Upper lobe of left lung (tissue), 6 donors: ENCODE data around the gene KRTDAP. TPM values are rescaled to one million over a fixed set of nuclear protein-coding genes. Genes with fewer than 3 reads are reported as not detected.
"Not testable (repeated sequence)": the region's sequence is repeated elsewhere in the genome, so short reads cannot be mapped to it uniquely, and the experiment has no call there.

ENCODE experiments used
- ATAC-seq, 2 donors: fragments of 200-7000 bp; cut with Tn5 transposase; one replicate each; pipeline ENCODE4 v1.9.1; 2022; ENCODE audit warnings: mild to moderate bottlenecking in 2 of 2, moderate library complexity in 2 of 2; ENCODE audit not compliant: low FRiP score in 2 of 2
- DNase-seq, 2 donors: peaks; one replicate each; pipeline ENCODE4 v3.0.0-alpha.2; 2019 to 2020
- H3K27ac ChIP-seq, 4 donors: fragments of 200-600 bp; sonication (generic); one replicate each; pipeline ENCODE4 v1.5.1; 2016 to 2019
- H3K27me3 ChIP-seq, 4 donors: fragments of 200-600 bp; sonication (generic); one replicate each; pipeline ENCODE4 v1.5.1; 2017 to 2019
- H3K36me3 ChIP-seq, 4 donors: fragments of 200-600 bp; sonication (generic); one replicate each; pipeline ENCODE4 v1.5.1; 2016 to 2019
- H3K4me1 ChIP-seq, 4 donors: fragments of 200-600 bp; sonication (generic); one replicate each; pipeline ENCODE4 v1.5.1; 2018 to 2019
- H3K4me3 ChIP-seq, 4 donors: fragments of 200-600 bp; sonication (generic); one replicate each; pipeline ENCODE4 v1.5.1; 2017 to 2019; ENCODE audit warnings: mild to moderate bottlenecking in 2 of 4, moderate library complexity in 1 of 4
- H3K9me3 ChIP-seq, 4 donors: fragments of 200-600 bp; sonication (generic); one replicate each; pipeline ENCODE4 v1.5.1; 2018 to 2019
- EP300 ChIP-seq, 4 donors: sonication (generic); formaldehyde crosslinking; IDR thresholded peaks; one replicate each; pipeline ENCODE4 v1.5.1; 2017; ENCODE audit warnings: antibody characterized with exemption in 4 of 4, control low read depth in 2 of 4
- POLR2A ChIP-seq, 4 donors: fragments of 450-650 bp; IDR thresholded peaks; one replicate each; pipeline ENCODE4 v1.5.1; 2016 to 2017; ENCODE audit warnings: antibody characterized with exemption in 4 of 4, mild to moderate bottlenecking in 2 of 4
- POLR2AphosphoS5 ChIP-seq, 2 donors: sonication (generic); formaldehyde crosslinking; IDR thresholded peaks; one replicate each; pipeline ENCODE4 v1.5.1; 2017; ENCODE audit warnings: antibody characterized with exemption in 2 of 2
- WGBS, 2 donors: methylation state at CpG; one replicate each; pipeline ENCODE4 v1.1.5; 2017 to 2018; 5-methylcytosine and 5-hydroxymethylcytosine counted together
- total RNA-seq, 6 donors: library from RNA; depleted of rRNA in 4 of 6; stranded (reverse); fragments of >200 nt in 4 of 6; gene quantifications; one replicate each; pipeline versions ENCODE4 v1.1.0 to v1.2.1, GENCODE V29; 2016 to 2021
- TF ChIP-seq, protein P1 (sequence below), 6 experiments: fragments of 450-650 bp in 4 of 6; fragments of 200-600 bp in 2 of 6; sonication (generic) in 2 of 6; IDR thresholded peaks; one replicate each; pipeline ENCODE4 v1.5.1; 2016 to 2019; ENCODE audit warnings: antibody characterized with exemption in 6 of 6
- donor health status: DM: no; HTN: no; CAD: no; lungs with moderate emphysema.
- donor health status: DM: no; HTN: yes; CAD: no; lungs with severe emphysema.

The KRTDAP gene
- total RNA-seq, 6 donors from 2014 or later = 0.61 TPM; not detected in 5

- no peak for DNase-seq
- Histone ChIP-seq H3K4me3 (no peak overlapping the region), H3K4me1 (peaks cover 14 to 23% (median 22%) of the 10 kb centered on the region in 4 donors), H3K27ac (no peak overlapping the region), H3K27me3 (no peaks in the 10 kb centered on the region), H3K36me3 (no peaks in the 10 kb centered on the region), H3K9me3 (no peaks in the 10 kb centered on the region)
- TF ChIP-seq POLR2AphosphoS5 (IDR thresholded peaks at IDR 0.05) (no peak), EP300 (IDR thresholded peaks at IDR 0.05) (no peak)
- 83 to 100% methylated on average over 1 of the region's 1 CpG for WGBS, 2 donors
- no peak for ATAC-seq
These were observed 24.0 kb downstream of the KRTDAP start for GRCh38 chr19:35466259-35466658.

- H3K36me3 ChIP-seq, H3K4me3 ChIP-seq, ATAC-seq, DNase-seq, H3K9me3 ChIP-seq, H3K27me3 ChIP-seq: not testable (repeated sequence)
- peak overlapping the region in 1 of 4 donors; percentile 4 for H3K27ac ChIP-seq
- peaks cover 42 to 50% (median 45%) of the 10 kb centered on the region in 4 donors for H3K4me1 ChIP-seq
- 39 to 48% methylated on average over 7 of the region's 7 CpGs for WGBS, 2 donors
These were observed 27.3 kb downstream of the KRTDAP start for GRCh38 chr19:35462956-35463355.

GRCh38 chr19:35462476-35462953 is 27.7 kb downstream of the KRTDAP start:
- no peaks in the 10 kb centered on the region for H3K36me3 ChIP-seq
- peaks cover 42 to 50% (median 45%) of the 10 kb centered on the region in 4 donors for H3K4me1 ChIP-seq
- peak overlapping the region in 3 of 4 donors; percentile 8 to 19 (median 18) for H3K27ac ChIP-seq
- ATAC-seq (peak; percentile 64 to 69), DNase-seq (peak in 1 of 2 donors; percentile 44)
- no peaks in the 10 kb centered on the region for H3K9me3 ChIP-seq
- TF ChIP-seq EP300 (IDR thresholded peaks at IDR 0.05) = no peak
- TF ChIP-seq POLR2A (IDR thresholded peaks at IDR 0.05) = no peak
- TF ChIP-seq, protein P1, sequence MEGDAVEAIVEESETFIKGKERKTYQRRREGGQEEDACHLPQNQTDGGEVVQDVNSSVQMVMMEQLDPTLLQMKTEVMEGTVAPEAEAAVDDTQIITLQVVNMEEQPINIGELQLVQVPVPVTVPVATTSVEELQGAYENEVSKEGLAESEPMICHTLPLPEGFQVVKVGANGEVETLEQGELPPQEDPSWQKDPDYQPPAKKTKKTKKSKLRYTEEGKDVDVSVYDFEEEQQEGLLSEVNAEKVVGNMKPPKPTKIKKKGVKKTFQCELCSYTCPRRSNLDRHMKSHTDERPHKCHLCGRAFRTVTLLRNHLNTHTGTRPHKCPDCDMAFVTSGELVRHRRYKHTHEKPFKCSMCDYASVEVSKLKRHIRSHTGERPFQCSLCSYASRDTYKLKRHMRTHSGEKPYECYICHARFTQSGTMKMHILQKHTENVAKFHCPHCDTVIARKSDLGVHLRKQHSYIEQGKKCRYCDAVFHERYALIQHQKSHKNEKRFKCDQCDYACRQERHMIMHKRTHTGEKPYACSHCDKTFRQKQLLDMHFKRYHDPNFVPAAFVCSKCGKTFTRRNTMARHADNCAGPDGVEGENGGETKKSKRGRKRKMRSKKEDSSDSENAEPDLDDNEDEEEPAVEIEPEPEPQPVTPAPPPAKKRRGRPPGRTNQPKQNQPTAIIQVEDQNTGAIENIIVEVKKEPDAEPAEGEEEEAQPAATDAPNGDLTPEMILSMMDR (IDR thresholded peaks at IDR 0.05) = peak in 1 of 6 experiments; percentile 11
- TF ChIP-seq POLR2AphosphoS5 (IDR thresholded peaks at IDR 0.05) = peak; percentile 10 to 33
- 14 to 19% methylated on average over 6 of the region's 6 CpGs for WGBS, 2 donors
- H3K27me3 ChIP-seq = no peaks in the 10 kb centered on the region
- no peak overlapping the region for H3K4me3 ChIP-seq

DNA sequence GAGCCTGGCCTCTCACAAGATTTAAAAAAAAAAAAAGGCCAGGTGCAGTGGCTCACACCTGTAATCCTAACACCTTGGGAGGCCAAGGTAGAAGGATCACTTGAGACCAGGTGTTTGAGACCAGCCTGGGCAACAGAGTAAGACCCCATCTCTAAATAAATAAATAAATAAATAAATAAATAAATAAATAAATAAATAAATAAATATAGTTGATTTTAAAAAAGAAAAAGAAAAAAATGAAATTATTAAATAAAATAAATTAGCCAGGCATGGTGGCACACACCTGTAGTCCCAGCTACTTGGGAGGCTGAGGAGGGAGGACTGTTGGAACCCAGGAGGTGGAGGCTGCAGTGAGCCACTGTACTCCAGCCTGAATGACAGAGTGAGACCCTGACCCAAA is 28.5 kb downstream of the KRTDAP start:
- H3K9me3 ChIP-seq, DNase-seq, H3K36me3 ChIP-seq, H3K4me3 ChIP-seq, H3K27me3 ChIP-seq, ATAC-seq: not testable (repeated sequence)
- peaks cover 42 to 50% (median 45%) of the 10 kb centered on the region in 4 donors for H3K4me1 ChIP-seq
- H3K27ac ChIP-seq = peak overlapping the region in 1 of 4 donors; percentile 18

DNA sequence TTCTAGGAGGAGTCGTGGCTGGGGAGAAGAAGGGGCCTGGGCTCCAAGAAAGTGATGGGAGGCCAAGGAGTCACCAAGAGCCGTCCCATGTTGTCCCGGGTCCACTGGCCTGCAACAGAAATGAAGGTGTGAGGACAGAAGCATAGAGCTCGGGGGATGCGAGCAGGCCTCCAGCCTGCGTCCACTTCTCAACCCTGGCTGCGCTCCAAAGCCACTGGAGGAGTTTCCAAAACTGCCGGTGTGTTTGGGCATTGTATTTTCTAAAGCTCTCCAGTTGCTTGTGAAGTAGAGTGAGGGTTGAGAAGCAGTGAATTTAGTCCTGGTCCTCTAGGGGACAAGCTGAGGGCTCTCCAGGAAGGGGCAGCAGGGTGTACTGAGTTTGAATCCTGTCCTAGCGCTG is 29.2 kb downstream of the KRTDAP start:
- no peak for TF ChIP-seq POLR2AphosphoS5 (IDR thresholded peaks at IDR 0.05)
- TF ChIP-seq POLR2A (IDR thresholded peaks at IDR 0.05) = no peak
- TF ChIP-seq, protein P1 (IDR thresholded peaks at IDR 0.05) = no peak
- no peak for TF ChIP-seq EP300 (IDR thresholded peaks at IDR 0.05)
- Histone ChIP-seq H3K27me3 (no peaks in the 10 kb centered on the region), H3K9me3 (no peaks in the 10 kb centered on the region), H3K36me3 (no peaks in the 10 kb centered on the region), H3K4me3 (no peak overlapping the region), H3K27ac (no peak overlapping the region), H3K4me1 (peaks cover 42 to 50% (median 45%) of the 10 kb centered on the region in 4 donors)
- WGBS, 2 donors = 73 to 81% methylated on average over 9 of the region's 9 CpGs
- ATAC-seq = no peak
- no peak for DNase-seq

- Histone ChIP-seq H3K27ac (no peak overlapping the region), H3K9me3 (no peaks in the 10 kb centered on the region), H3K4me1 (peaks cover 42 to 50% (median 47%) of the 10 kb centered on the region in 4 donors), H3K27me3 (no peaks in the 10 kb centered on the region), H3K36me3 (no peaks in the 10 kb centered on the region), H3K4me3 (no peak overlapping the region)
- ATAC-seq (no peak), DNase-seq (no peak)
- TF ChIP-seq POLR2AphosphoS5 (IDR thresholded peaks at IDR 0.05) (no peak), POLR2A (IDR thresholded peaks at IDR 0.05) (no peak), EP300 (IDR thresholded peaks at IDR 0.05) (no peak)
- TF ChIP-seq, protein P1 (IDR thresholded peaks at IDR 0.05) = no peak
- 59 to 85% methylated on average over 10 of the region's 10 CpGs for WGBS, 2 donors
These were observed 29.7 kb downstream of the KRTDAP start for GRCh38 chr19:35460608-35461007.
